ENCODE results near the gene SH3RF1. TPM values are rescaled to one million over a fixed set of nuclear protein-coding genes. Genes with fewer than 3 reads are reported as not detected.

The SH3RF1 gene
- total and polyA plus RNA-seq, 10 of the 15 experiments (the other 5 are each of a cell fraction or from before 2014, with no cell fraction given): 4.5 to 22.5 (median 10.4) TPM

- BruUV-seq (replicated peaks): no TSS peak
- RAD21 ChIA-PET (ENCODE audit: unreplicated experiment): no interaction called here
Observed at GRCh38 chr4:169061386-169061785, 209.4 kb downstream of the SH3RF1 start.

More at GRCh38 chr4:169061386-169061785, 209.4 kb downstream of the SH3RF1 start:
- no peak overlapping the region for H3K9ac ChIP-seq (ENCODE audit: control insufficient read depth, insufficient read depth, low read length)
- H3K4me3 ChIP-seq: no peak overlapping the region
- H3K79me2 ChIP-seq (ENCODE audit: control insufficient read depth, insufficient read depth, low read length): no peaks in the 10 kb centered on the region
- no peak for FAIRE-seq
- H3K27ac ChIP-seq (ENCODE audit: control insufficient read depth, insufficient read depth): no peak overlapping the region
- DNase-seq (ENCODE audit: low read depth, low spot score): no peak
- 55% methylated on average over 3 of the region's 3 CpGs for WGBS (ENCODE audit: insufficient coverage, insufficient replicate concordance, low lambda C conversion rate, missing lambda C conversion rate)
- in situ Hi-C loops (cut with MboI) (no loop called here), intact Hi-C loops (cut with micrococcal nuclease; ENCODE audit: unreplicated experiment) (no loop called here)
- no peak overlapping the region for H3K4me2 ChIP-seq (ENCODE audit: control insufficient read depth, insufficient read depth)
- ATAC-seq: no peak
- TF ChIP-seq CTCF (IDR thresholded peaks at IDR 0.05 in 2 of 3, conservative IDR thresholded peaks at IDR 0.05 in 1 of 3; ENCODE audit: control insufficient read depth in 2 of 3, extremely low read depth in 1 of 3, insufficient read depth in 1 of 3, low read depth in 3 of 3, low read length in 3 of 3): no peak
- TF ChIP-seq NRF1 (conservative IDR thresholded peaks at IDR 0.05; ENCODE audit: low read depth, low read length): no peak
- no peak for TF ChIP-seq TARDBP (IDR thresholded peaks at IDR 0.05; ENCODE audit: borderline replicate concordance)
- no peak for TF ChIP-seq ASH2L (IDR thresholded peaks at IDR 0.05; ENCODE audit: borderline replicate concordance, low read depth)
- no peak for TF ChIP-seq NR2F1 (conservative IDR thresholded peaks at IDR 0.05)
- TF ChIP-seq MXI1 (IDR thresholded peaks at IDR 0.05; ENCODE audit: low read depth, low read length): no peak
- TF ChIP-seq STAT1 (conservative IDR thresholded peaks at IDR 0.05): no peak
- TF ChIP-seq MEF2A (IDR thresholded peaks at IDR 0.05; ENCODE audit: insufficient read depth, low read depth, low read length): no peak
- no peak for TF ChIP-seq HDAC2 (IDR thresholded peaks at IDR 0.05)
- no peak for TF ChIP-seq SIN3A (IDR thresholded peaks at IDR 0.05; ENCODE audit: low read depth, low read length)
- no peak for TF ChIP-seq ZSCAN29 (IDR thresholded peaks at IDR 0.05)
- TF ChIP-seq BMI1 (IDR thresholded peaks at IDR 0.05; ENCODE audit: borderline replicate concordance): no peak
- no peak for TF ChIP-seq CEBPZ (IDR thresholded peaks at IDR 0.05; ENCODE audit: low read depth, low read length)
- CTCF ChIA-PET: no interaction called here
- POLR2A ChIA-PET: no interaction called here
- H3K36me3 ChIP-seq (ENCODE audit: control insufficient read depth in 2 of 2, insufficient read depth in 2 of 2, low read length in 1 of 2): no peaks in the 10 kb centered on the region
- H3K27me3 ChIP-seq (replicated peaks in 1 of 2; ENCODE audit: control insufficient read depth in 2 of 2, insufficient read depth in 2 of 2, low read length in 1 of 2): no peaks in the 10 kb centered on the region
- no peaks in the 10 kb centered on the region for H3K9me3 ChIP-seq (replicated peaks; ENCODE audit: control insufficient read depth, insufficient read depth, low read length)
- SMC1A ChIA-PET (ENCODE audit: uncharacterized antibody, unreplicated experiment): no interaction called here
- no peak overlapping the region for H2AFZ ChIP-seq (ENCODE audit: control insufficient read depth, low read depth, low read length)
- H4K20me1 ChIP-seq (ENCODE audit: control insufficient read depth, insufficient read depth): no peaks in the 10 kb centered on the region
- H3K4me1 ChIP-seq (ENCODE audit: control insufficient read depth, insufficient read depth, low read length): no peaks in the 10 kb centered on the region

All from GM12878 (cell line).